Measurements from ENCODE around the gene PTCH1. TPM values are rescaled to one million over a fixed set of nuclear protein-coding genes. Genes with fewer than 3 reads are reported as not detected.

The PTCH1 gene
- total and polyA plus RNA-seq, 2 donors from 2014 or later, result 2.6 to 37.2 TPM

DNA sequence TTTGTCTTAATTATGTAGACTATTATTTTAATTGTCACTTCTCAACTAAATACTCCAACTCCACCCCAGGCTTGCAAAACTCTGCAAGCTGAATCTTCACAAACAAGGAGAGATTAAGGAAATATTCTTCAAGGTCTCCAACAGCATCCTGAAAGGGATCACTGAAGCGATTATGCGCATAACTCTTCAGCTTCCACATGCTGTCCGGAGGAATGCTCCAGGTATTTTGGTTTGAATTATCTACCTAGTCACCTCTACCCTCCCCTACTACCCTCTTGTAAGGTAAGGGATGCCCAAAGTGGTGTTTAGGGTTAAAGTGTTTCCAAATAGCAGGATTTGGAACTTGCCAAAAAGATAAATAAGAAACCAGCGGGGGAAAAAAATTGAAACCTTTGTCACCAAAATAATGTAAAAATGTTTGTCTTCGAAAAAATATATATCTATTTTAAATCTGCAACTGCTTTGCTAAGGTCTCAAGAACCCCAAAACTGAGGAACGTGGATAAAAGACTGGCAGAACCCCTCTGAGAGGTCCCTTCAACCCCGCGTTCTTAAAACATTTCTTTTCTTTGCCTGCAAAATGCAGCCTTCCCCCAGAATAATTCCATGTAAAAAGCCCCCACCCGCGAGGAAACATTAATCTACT, 11.6 kb downstream of the PTCH1 start:
- Histone ChIP-seq H3K27me3 (ENCODE audit: control insufficient read depth, insufficient read depth, low read length) (no peaks in the 10 kb centered on the region), H3K4me1 (ENCODE audit: control insufficient read depth in 2 of 3, insufficient read depth in 2 of 3, low read depth in 1 of 3, low read length in 3 of 3) (peaks cover 0 to 12% (median 3%) of the 10 kb centered on the region in 3 donors), H3K9me3 (ENCODE audit: control insufficient read depth in 2 of 3, insufficient read depth in 1 of 3, low read length in 3 of 3) (no peaks in the 10 kb centered on the region), H3K4me3 (ENCODE audit: low read length in 3 of 3) (peak overlapping the region; percentile 44 to 64 (median 63)), H3K27ac (ENCODE audit: low read depth in 2 of 2, low read length in 2 of 2) (no peak overlapping the region), H3K9ac (ENCODE audit: low read length in 3 of 3) (no peak overlapping the region), H3K36me3 (ENCODE audit: control insufficient read depth in 2 of 3, insufficient read depth in 3 of 3, low read length in 3 of 3) (no peaks in the 10 kb centered on the region)
- FAIRE-seq (no peak), DNase-seq (peak in 2 of 5 donors; percentile 40 to 49)
- TF ChIP-seq, protein P1, sequence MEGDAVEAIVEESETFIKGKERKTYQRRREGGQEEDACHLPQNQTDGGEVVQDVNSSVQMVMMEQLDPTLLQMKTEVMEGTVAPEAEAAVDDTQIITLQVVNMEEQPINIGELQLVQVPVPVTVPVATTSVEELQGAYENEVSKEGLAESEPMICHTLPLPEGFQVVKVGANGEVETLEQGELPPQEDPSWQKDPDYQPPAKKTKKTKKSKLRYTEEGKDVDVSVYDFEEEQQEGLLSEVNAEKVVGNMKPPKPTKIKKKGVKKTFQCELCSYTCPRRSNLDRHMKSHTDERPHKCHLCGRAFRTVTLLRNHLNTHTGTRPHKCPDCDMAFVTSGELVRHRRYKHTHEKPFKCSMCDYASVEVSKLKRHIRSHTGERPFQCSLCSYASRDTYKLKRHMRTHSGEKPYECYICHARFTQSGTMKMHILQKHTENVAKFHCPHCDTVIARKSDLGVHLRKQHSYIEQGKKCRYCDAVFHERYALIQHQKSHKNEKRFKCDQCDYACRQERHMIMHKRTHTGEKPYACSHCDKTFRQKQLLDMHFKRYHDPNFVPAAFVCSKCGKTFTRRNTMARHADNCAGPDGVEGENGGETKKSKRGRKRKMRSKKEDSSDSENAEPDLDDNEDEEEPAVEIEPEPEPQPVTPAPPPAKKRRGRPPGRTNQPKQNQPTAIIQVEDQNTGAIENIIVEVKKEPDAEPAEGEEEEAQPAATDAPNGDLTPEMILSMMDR (IDR thresholded peaks at IDR 0.05; ENCODE audit: borderline replicate concordance, extremely low read depth, insufficient read depth), result no peak
- intact Hi-C loops (cut with DNase I), result no loop called here

GRCh38 chr9:95504053-95504963, 12.5 kb downstream of the PTCH1 start:
- TF ChIP-seq, protein P1 (IDR thresholded peaks at IDR 0.05; ENCODE audit: borderline replicate concordance, extremely low read depth, insufficient read depth), result no peak
- no peaks in the 10 kb centered on the region for H3K36me3 ChIP-seq (ENCODE audit: control insufficient read depth in 2 of 3, insufficient read depth in 3 of 3, low read length in 3 of 3)
- intact Hi-C loops (cut with DNase I), result no loop called here
- no peak overlapping the region for H3K27ac ChIP-seq (ENCODE audit: low read depth in 2 of 2, low read length in 2 of 2)
- H3K4me3 ChIP-seq (ENCODE audit: low read length in 3 of 3), result peak overlapping the region in 1 of 3 donors; percentile 44
- H3K9me3 ChIP-seq (ENCODE audit: control insufficient read depth in 2 of 3, insufficient read depth in 1 of 3, low read length in 3 of 3), result no peaks in the 10 kb centered on the region
- H3K9ac ChIP-seq (ENCODE audit: low read length in 3 of 3), result no peak overlapping the region
- DNase-seq (peak in 1 of 5 donors; percentile 43), FAIRE-seq (no peak)
- H3K4me1 ChIP-seq (ENCODE audit: control insufficient read depth in 2 of 3, insufficient read depth in 2 of 3, low read depth in 1 of 3, low read length in 3 of 3), result peaks cover 3 to 14% (median 3%) of the 10 kb centered on the region in 3 donors
- H3K27me3 ChIP-seq (ENCODE audit: control insufficient read depth, insufficient read depth, low read length), result no peaks in the 10 kb centered on the region

GRCh38 chr9:95503369-95503768, 13.4 kb downstream of the PTCH1 start:
- Histone ChIP-seq H3K27me3 (ENCODE audit: control insufficient read depth, insufficient read depth, low read length) (no peaks in the 10 kb centered on the region), H3K36me3 (ENCODE audit: control insufficient read depth in 2 of 3, insufficient read depth in 3 of 3, low read length in 3 of 3) (no peaks in the 10 kb centered on the region), H3K9me3 (ENCODE audit: control insufficient read depth in 2 of 3, insufficient read depth in 1 of 3, low read length in 3 of 3) (no peaks in the 10 kb centered on the region), H3K4me1 (ENCODE audit: control insufficient read depth in 2 of 3, insufficient read depth in 2 of 3, low read depth in 1 of 3, low read length in 3 of 3) (peaks cover 3 to 13% (median 3%) of the 10 kb centered on the region in 3 donors), H3K9ac (ENCODE audit: low read length in 3 of 3) (no peak overlapping the region), H3K4me3 (ENCODE audit: low read length in 3 of 3) (no peak overlapping the region), H3K27ac (ENCODE audit: low read depth in 2 of 2, low read length in 2 of 2) (no peak overlapping the region)
- intact Hi-C loops (cut with DNase I), result no loop called here
- TF ChIP-seq, protein P1 (IDR thresholded peaks at IDR 0.05; ENCODE audit: borderline replicate concordance, extremely low read depth, insufficient read depth), result no peak
- no peak for FAIRE-seq
- DNase-seq, result no peak

Data from kidney (tissue), 14 donors.